CD4-positive, alpha-beta T cell treated with Interleukin-4 for 1 hour (primary cell): ENCODE data around the gene ZXDC.

ENCODE experiments used
- DNase-seq, 2 donors: peaks; one replicate each; pipeline ENCODE4 v3.0.0-alpha.2; 2020 to 2022

The ZXDC gene

DNA sequence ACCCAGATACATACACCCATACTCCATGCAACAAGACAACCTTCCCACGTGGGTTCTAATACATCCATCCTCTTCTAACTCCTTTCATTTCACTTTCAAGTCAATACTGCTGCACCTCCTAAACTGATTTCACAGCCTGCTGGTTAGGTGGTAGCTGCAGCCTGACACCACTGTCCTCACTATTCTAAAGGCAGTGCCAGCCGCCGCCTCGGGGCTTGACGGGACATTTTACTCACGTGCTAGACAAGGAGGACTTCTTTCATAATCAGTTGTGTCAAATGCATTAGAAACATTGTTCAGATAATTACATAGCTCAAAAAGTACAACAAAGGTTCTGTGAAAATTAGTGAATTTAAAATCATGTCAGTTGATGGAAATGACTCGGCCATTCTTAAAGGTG is 35.6 kb upstream of the ZXDC start:
- no peak for DNase-seq

DNA sequence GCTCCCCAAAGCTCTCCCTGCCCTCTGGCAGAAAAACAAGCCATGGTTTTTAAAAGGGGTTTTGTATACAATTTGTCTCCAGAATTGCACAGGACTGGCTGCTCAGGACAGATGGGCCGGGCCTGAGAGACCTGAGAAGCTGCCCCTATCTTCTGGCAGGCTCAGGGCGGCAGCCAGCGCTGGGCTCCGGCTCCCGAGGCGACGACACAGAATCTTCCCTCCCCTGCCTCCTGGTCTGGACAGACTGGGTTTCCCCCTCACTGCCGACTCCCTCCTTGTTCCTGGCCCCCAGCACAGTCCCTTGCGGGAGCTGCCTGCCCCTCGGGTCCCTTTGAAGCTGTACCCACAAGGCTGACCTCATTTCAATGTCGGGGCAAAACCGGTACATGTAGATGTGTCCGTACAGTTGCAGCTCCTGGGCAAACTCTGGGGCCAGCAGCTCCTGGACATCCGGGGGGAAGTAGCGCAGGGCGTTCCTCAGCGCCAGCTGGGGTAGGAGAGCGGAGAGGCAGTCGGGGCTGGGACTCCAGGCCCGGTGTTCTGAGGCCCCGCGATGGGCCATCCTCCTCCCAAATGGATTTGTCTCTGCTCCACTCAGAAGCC is 34.7 kb upstream of the ZXDC start:
- no peak for DNase-seq

DNA sequence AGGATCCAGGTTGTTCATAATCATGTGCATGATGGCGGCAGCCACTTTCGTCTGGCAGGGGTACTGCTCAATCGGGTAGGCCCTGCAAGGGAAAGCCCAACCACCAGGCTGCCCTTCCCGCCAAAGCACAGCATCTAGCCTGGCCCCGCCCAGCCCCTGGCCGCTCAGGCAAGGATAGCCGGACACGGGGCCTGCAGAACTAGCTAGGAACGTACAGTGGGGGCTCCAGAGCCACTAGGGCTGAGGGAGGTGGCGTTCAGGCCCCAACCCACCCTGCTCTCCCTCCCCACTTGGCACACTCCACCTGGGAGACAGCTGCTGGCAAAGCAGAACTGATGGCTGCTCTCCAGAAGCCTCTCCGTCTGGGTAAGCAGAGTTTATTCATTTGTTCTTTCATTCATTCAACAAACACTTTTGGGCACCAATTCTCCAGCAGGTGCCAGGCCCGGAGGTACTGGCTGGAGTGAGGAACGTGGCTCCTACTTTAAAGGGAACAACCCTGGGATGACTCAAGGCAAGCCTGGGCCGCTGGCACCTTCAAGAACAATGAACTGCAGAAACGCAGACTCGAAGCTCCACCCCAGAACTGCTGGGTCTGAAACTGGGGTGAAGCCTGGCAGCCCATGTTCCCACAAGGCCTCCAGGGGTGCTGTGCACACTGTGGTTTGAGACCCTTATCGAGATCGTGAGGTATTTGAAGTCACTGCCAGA is 34.1 kb upstream of the ZXDC start:
- DNase-seq, result no peak

DNA sequence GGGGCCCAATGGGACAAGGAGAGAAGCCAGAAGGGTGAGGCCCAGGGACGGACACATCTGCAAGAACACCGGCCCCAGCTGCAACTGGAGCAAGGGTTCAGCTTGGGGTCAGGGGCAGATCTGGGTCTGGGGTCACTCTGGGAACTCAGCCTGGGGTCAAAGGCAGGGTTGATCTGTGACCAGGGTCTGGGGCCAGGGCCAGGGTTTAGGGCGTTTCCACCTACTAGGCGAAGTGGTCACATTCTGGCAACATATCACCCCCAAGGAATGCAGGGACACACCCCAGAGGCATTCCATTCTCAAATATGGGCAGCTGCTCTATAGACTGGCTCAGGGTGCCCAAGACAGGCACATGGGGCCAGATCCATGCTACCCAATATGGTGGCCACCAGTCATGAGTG is 32.9 kb upstream of the ZXDC start:
- no peak for DNase-seq

DNA sequence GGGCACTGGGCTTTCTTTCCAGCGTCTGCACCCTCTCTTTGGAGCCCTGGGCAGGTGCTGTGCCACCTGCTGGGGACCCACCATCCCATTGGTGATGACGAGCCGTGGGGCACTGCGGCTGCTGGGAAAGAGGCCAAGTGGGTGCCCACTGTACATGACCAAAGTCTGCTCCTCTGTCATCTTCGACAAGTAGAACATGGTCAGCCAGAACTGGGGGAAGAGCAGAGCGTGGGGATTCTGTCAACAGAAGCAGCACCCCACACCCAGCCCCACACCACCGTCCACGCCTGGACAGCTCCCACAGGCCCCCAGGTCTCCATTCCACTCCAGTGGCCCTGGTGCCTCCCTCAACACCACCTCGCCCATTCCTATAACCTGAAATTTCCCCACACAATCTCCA is 32.2 kb upstream of the ZXDC start:
- DNase-seq, result no peak

DNA sequence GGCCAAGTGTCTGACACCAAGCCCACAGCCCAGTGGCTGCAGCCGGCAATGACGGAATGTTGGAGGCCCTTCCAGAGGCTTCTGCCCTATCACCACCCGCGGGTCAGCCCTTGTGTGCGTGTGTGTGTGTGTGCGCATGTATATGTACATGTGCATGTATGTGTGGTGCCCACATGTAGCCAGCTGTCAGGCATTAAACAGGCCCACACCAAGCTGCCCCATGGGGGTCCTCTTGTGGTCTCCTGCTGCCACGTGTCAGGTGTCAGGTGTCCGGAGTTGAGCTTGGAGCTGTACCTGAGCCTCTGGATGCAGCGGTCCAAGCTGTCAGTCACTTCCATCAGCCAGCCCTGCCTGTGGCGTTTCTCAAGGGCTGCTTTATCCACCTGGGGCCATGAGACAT is 28.0 kb upstream of the ZXDC start:
- DNase-seq, result no peak

DNA sequence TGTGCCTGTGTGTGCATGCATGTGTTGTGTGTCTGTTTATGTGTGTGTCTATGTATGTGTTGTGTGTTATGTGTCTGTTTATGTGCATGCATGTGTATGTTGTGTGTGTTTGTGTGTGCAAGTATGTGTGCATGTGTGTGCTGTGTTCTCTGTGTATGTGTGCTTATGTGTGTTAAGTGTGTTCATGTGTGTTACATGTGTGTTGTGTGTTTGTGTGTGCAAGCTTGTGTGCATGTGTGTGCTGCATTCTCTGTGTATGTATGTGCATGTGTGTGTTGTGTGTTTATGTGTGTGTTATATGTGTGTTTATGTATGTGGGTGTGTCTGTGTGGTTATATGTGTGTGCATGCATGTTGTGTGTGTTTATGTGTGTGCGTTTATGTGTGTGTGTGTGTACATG is 27.0 kb upstream of the ZXDC start:
- no peak for DNase-seq

DNA sequence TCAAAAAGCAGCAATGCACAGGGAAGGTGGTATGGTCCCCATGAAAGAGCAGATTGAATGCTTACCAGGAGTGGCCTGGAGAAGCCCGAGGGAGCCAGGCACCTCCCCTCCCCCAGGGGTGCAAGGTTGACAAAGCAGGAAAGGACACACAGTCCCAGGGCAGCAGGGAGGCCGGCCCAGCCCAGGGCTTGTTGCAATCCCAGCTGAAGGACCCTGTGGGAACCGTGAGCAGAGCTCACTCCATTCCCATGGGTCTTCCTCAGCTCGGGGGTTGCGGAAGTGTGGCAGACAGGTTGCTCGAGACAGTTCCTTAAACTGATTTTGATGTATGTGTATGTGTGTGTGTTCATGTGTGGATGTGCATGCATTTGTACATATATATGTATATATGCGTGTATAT is 26.0 kb upstream of the ZXDC start:
- DNase-seq, result no peak

DNA sequence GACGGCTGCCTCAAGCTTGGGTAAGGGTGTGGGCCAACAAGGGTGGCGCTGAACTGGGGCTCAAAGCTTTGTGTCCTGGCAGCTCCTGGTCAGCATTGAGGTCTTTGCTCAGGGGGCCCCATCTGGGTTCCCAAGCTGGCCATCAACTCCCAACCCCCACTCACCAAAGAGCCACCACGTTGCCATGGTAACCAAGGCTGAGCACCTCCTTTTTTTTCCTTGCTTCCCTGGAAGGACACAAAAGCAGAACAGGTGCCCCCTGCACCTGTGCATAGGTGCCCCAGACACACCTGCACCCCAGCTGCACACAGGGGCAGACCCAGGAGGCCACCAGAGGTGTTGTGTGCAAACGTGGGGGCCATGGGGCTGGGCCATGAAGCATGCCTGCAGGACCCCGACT is 25.4 kb upstream of the ZXDC start:
- DNase-seq, result no peak

DNA sequence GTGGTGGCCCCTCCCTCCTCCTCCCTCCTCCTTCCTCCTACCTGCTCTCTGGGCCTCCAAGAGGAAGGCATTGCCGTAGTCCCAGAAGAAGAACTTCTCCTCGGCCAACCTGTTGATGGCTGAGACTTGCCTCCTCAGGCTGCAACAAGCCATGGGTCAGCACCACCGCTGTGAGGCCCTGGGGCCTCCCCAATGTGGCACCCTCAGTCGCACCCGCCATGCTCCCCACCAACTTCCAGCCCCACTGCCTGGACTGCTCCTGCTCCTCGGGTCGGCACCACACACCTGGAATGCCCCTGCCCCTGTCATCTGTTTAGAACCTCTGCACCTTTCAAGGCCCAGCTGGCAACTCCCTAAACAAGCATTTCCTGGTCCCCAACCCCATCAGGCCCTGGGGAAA is 24.3 kb upstream of the ZXDC start:
- DNase-seq, result no peak

DNA sequence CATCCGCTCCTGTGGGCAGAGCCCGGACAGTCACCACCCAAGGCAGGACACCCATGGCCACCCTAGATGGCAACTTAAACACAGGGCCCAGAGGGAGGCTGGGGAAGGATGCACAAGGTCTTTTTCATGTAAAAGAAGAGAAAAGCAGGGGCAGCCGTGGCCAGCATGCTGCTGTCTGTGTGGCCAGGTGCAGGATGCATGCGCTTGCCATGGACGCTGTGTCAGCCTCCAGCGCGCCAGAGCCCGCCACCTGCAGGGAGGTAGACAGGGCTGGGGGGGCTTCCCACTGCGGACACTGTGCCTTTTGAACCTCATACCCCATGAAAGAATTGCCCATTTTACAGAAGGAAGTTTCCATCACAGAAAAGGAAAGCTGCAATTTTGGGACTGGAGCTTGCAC is 23.7 kb upstream of the ZXDC start:
- DNase-seq, result no peak

DNA sequence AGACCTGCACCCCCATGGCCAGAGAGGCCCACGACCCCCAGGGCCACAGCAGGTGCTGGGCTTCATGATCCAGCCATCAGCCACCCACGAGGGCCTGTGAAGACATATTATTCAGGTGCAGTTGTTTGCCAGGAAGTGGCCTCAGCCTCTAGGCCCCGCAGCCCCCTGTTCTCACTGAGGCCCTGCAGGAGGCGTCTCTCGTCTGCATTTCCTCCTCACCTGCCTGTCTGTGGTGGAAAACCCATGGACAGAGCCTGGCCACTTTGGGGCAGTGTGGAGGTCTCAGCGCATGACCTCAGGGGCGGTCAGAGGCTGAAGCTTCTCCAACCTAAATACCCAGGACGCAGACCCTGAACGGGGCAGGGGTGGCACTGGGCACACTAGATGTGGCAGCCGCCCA is 23.2 kb upstream of the ZXDC start:
- no peak for DNase-seq

DNA sequence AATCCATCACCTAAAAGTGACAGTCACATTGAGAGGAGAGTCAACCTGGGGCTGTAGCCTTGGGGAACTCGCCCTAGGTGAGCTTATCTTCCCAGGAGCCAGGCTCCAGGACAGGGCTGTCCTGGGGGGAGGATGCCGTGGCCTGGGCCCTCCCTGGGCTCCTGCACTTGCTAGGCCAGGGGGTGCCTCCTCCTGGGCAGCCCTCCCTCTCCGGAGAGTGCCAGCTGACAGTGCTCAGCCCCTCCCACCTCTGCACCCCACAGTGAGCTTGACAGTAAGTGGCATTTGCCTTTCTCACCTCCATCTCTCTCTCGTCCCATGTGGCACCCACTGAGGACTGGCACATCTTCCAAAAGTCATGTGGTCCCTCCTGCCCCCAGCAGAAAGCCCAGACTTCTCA is 22.8 kb upstream of the ZXDC start:
- DNase-seq, result no peak

DNA sequence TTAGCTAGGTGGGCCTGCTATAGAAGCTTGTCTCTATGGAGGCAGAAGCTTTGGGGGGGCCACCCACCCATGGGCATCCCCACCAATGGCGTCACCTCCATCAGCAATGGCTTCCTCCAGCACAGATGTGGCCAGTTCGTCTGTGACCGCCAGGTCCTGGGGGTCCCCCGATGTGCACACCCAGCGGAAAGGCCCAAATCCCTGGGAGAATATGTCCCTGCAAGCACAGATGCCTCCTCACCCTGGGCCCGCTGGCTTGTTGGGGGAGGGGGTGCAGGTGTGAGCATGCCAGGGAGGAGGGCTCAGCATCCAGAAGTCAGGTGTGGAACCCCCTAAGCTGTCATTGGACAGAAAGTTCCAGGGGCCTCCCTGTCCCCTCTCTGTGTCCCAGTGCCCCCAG is 22.3 kb upstream of the ZXDC start:
- no peak for DNase-seq

DNA sequence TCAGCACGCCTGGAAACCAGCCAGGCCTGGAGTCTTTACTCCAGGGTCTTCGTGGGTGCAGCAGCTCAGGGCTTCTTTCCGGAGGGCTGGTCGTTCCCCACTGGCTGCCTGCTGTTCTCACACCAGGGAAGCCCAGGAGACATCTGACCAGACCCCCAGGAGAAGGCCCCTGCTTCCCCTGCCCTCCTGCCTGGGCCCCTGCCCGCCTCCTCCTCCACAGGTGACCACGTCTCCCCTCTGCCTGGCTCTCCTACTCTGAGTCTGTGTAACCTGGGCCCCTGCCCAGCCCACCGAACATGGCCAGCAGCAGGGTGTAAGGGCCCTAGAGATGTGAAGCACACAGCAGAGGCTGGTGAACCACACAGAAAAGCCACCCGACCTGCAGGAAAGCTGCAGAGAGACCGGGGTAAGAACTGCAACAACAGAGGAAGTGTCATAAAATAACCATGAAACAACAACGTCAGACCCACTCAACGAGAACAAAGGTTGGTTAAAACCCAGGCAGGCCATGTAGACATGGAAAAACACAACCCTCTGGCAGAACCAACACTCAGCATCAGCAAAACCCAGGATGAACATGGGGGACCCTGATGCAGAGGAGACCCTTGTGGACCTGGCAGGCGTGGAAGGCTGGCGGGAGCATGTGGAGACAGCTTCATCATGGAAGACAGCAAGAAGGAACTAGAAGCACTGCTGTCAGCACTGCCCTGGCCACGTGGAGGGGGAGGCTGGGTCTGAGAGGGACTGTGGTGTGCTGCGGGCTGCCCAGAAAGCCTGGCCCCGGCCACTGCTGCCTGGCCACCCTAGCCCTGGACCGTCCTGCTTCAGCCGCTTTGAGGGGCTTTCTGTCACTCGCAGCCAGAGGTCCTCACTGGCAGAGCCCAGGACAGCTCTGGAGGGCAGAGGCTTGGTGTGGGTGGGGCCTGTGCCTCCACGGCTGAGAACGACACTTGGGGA is 21.5 kb upstream of the ZXDC start:
- no peak for DNase-seq

DNA sequence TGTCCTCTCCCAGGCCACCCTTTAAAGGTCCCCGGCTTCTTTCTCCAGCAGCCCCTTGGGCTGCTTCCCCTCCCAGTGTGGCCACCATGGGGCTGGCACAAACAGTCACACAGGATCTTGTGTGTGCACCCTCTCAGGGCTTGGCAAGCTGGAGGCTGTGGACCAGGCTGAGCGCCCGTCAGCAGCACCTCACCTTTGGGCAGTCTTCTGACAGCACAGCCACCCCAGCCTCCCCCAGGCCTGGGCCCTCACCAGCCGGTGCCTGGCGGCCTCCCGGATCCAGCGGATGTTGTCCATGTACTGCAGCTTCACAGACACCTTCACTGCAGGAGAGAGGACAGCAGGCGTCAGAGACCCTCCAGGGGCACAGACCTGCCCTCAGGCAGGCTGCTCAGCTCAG is 20.1 kb upstream of the ZXDC start:
- no peak for DNase-seq

DNA sequence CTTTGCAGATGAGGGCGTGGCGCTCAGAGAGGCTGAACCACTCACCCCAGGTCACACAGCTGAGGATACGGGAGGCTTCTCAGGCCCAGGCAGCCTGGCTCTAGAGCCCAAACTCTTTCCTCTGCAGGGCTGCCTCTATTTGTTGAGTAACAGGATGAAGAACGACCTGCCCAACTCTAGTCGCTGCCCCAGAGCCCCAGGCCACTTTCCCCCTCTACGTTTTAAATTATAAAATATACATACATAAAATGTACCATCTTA is 19.2 kb upstream of the ZXDC start:
- no peak for DNase-seq

DNA sequence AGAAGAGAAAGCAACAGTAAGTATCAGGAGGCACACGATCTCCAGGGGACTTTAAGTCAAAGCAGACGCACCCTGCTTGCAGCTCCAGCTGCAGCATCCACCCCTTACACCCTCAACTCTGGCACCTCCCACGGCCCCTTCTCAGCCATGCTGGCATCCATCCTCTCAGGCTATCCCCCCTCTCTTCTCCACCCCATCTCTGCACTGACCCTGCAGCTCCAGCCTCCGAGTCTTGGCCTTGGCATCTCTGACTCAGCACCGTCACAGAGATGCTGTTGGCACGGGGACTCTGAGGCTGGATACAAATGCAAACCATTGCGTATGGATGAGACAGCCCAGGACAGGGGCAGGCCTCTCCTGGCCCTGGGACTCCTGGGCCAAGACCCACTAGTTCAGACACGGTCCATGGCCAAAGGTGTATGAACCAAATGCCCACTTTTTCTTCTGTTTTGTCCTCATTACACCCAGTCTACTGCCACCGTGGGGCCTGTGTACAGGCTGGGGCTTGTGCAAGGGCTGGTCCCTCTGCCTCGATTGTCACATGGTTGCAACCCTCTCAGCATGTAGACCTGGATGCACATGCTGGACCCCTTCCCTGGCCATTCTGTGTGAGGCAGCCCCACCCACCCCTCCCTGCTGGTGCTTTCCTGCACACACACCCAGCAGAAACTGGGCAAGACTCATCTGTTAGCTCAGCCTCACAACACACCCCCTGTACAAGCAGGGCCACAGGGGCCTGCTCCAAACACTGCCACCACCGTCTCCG is 18.7 kb upstream of the ZXDC start:
- no peak for DNase-seq

DNA sequence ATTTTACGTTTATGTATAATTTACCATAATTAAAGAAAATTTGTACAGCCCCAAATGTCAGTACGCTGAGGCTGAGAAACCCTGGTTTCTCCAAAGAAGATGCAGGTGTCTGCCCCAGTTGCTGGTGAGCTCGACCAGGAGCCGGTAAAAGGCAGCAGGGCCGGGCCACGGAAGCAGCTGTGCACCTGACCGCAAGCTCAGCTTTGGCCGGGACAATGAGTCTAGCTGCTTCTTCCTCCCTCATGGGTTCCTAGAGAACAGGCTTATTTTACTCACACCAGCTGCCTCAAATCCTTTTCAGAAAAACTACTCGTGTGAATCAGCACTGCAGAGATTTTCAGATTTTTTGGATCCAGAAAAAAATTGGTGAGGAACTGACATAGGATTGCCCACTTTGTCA is 18.0 kb upstream of the ZXDC start:
- no peak for DNase-seq

DNA sequence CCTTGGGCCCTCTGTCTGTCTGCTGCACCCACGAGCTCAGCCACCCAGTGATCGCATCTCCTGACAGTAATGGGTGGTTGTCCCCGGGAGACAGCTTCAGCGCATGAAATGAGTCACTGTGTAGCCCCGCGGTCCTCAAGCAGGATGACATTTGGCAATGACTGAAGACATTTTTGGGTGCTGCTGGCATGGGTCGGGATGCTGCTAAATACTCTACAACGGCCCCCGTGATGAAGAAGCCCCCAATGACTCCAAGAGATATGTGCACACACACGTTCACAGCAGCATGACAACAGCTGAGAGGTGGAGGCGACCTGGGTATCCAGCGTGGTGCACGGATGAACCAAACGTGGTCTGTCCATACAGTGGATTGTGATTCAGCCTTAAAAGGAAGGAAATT is 17.4 kb upstream of the ZXDC start:
- no peak for DNase-seq

DNA sequence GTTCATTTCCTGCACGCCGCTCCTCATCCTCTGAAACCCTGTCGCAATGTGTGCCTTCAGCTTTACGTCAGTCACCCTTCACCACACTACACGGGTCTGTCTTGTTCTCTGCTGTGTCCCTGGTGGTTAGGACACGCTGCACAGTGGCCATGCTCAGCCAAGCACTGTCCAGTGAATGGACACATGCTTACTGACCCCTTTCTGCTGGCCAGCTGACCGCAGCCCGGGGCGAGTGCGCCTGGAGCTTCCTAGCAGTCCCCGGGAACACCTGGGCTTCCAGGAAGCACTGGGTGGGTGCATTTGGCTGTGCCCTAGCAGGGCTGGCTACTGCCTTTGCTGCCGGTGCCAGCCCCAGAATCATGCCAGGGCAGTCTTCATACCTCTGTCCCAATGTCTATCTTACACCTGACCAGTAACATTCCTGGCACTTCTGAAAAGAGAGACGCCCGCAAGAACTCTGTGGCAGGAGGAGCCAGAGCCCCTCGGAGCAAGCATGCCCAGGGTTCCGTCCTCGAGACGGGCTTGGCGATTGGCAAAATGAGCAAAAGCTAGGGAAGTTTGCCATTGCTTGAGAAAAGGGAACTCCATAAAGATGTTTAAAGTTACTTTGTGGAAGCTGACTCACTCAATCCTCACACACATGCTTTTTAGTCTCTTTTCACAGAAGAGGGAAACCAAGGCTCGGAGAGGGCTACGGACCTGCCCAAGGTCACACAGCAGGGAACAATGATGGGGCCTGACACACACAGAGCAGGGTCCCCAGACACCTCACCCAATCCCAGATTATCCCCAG is 15.7 kb upstream of the ZXDC start:
- DNase-seq, result no peak

DNA sequence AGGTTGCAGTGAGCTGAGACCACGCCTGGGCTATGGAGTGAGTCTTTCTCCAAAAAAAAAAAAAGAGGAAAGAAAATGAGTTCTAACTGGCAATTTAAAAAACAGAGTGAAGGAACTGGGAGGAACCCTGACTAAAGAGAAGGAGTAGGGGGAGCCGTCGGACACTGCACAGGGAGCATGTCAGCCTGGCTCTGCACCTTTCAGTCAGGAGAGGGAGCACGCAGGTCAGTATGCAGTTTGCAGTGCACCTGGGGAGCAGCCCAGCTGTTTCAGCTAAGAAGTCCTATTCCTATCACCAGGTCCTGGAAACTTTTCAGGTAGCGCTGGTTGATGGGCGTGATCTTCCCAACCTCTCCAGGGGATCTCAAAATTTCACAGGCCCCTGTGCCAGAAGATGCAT is 14.9 kb upstream of the ZXDC start:
- no peak for DNase-seq
